ENCODE measurements around the gene PODN. TPM values are rescaled to one million over a fixed set of nuclear protein-coding genes. Genes with fewer than 3 reads are reported as not detected.

The PODN gene
- total RNA-seq, 4 donors from 2014 or later = 5.1 to 107 (median 19.0) TPM

GRCh38 chr1:53046930-53047329, 15.1 kb upstream of the PODN start:
- intact Hi-C loops (cut with DNase I) = no loop called here
- peaks cover 0 to 57% (median 0%) of the 10 kb centered on the region in 3 donors for H3K36me3 ChIP-seq
- DNase-seq = no peak
- H3K27ac ChIP-seq = no peak overlapping the region
- H3K4me3 ChIP-seq = no peak overlapping the region
- TF ChIP-seq CTCF (IDR thresholded peaks at IDR 0.05) (no peak), POLR2A (IDR thresholded peaks at IDR 0.05) (no peak)
- H3K9me3 ChIP-seq = no peaks in the 10 kb centered on the region
- no peaks in the 10 kb centered on the region for H3K27me3 ChIP-seq
- peaks cover 0 to 30% (median 4%) of the 10 kb centered on the region in 3 donors for H3K4me1 ChIP-seq
- 66 to 78% methylated on average over 2 of the region's 2 CpGs for WGBS, 2 donors

- TF ChIP-seq CTCF (IDR thresholded peaks at IDR 0.05) = no peak
- TF ChIP-seq POLR2A (IDR thresholded peaks at IDR 0.05) = no peak
- H3K27me3 ChIP-seq = no peaks in the 10 kb centered on the region
- H3K36me3 ChIP-seq = peaks cover 0 to 62% (median 0%) of the 10 kb centered on the region in 3 donors
- H3K4me1 ChIP-seq = peaks cover 0 to 31% (median 4%) of the 10 kb centered on the region in 3 donors
- no peak for DNase-seq
- intact Hi-C loops (cut with DNase I) = no loop called here
- no peak overlapping the region for H3K4me3 ChIP-seq
- no peaks in the 10 kb centered on the region for H3K9me3 ChIP-seq
- peak overlapping the region in 1 of 4 donors; percentile 11 for H3K27ac ChIP-seq
- WGBS, 2 donors = 58 to 59% methylated on average over 4 to 5 of the region's 5 CpGs
These were observed 14.0 kb upstream of the PODN start for GRCh38 chr1:53047737-53048736.

GRCh38 chr1:53048960-53049573, 12.9 kb upstream of the PODN start:
- DNase-seq = no peak
- H3K4me1 ChIP-seq = peaks cover 0 to 31% (median 4%) of the 10 kb centered on the region in 3 donors
- WGBS, 2 donors = 90% methylated on average over 3 of the region's 3 CpGs
- no peak overlapping the region for H3K4me3 ChIP-seq
- no peaks in the 10 kb centered on the region for H3K27me3 ChIP-seq
- no peak for TF ChIP-seq CTCF (IDR thresholded peaks at IDR 0.05)
- no peak for TF ChIP-seq POLR2A (IDR thresholded peaks at IDR 0.05)
- intact Hi-C loops (cut with DNase I) = no loop called here
- peaks cover 0 to 69% (median 0%) of the 10 kb centered on the region in 3 donors for H3K36me3 ChIP-seq
- H3K27ac ChIP-seq = no peak overlapping the region
- no peaks in the 10 kb centered on the region for H3K9me3 ChIP-seq

GRCh38 chr1:53049574-53049967, 12.4 kb upstream of the PODN start:
- intact Hi-C loops (cut with DNase I) = no loop called here
- no peak overlapping the region for H3K27ac ChIP-seq
- no peak for DNase-seq
- peaks cover 0 to 66% (median 0%) of the 10 kb centered on the region in 3 donors for H3K36me3 ChIP-seq
- no peaks in the 10 kb centered on the region for H3K9me3 ChIP-seq
- H3K4me3 ChIP-seq = no peak overlapping the region
- peaks cover 0 to 31% (median 4%) of the 10 kb centered on the region in 3 donors for H3K4me1 ChIP-seq
- H3K27me3 ChIP-seq = no peaks in the 10 kb centered on the region
- TF ChIP-seq CTCF (IDR thresholded peaks at IDR 0.05) (no peak), POLR2A (IDR thresholded peaks at IDR 0.05) (no peak)
- WGBS, 2 donors = 69 to 90% methylated on average over 3 of the region's 3 CpGs

GRCh38 chr1:53050310-53050709, 11.7 kb upstream of the PODN start:
- Histone ChIP-seq H3K9me3 (no peaks in the 10 kb centered on the region), H3K4me3 (no peak overlapping the region), H3K27me3 (no peaks in the 10 kb centered on the region), H3K36me3 (peaks cover 0 to 58% (median 0%) of the 10 kb centered on the region in 3 donors), H3K27ac (no peak overlapping the region), H3K4me1 (peaks cover 0 to 31% (median 4%) of the 10 kb centered on the region in 3 donors)
- no peak for DNase-seq
- TF ChIP-seq POLR2A (IDR thresholded peaks at IDR 0.05) = no peak
- no peak for TF ChIP-seq CTCF (IDR thresholded peaks at IDR 0.05)
- WGBS, 2 donors = 83 to 90% methylated on average over 2 of the region's 2 CpGs
- intact Hi-C loops (cut with DNase I) = no loop called here

Measured in esophagus squamous epithelium (tissue), 5 donors.